RPMI8226 (cell line): ENCODE data around the gene ATF2.

ENCODE experiments used
- DNase-seq: peaks from one replicate; pipeline ENCODE4 v3.0.0-alpha.2; 2015

The ATF2 gene

DNA sequence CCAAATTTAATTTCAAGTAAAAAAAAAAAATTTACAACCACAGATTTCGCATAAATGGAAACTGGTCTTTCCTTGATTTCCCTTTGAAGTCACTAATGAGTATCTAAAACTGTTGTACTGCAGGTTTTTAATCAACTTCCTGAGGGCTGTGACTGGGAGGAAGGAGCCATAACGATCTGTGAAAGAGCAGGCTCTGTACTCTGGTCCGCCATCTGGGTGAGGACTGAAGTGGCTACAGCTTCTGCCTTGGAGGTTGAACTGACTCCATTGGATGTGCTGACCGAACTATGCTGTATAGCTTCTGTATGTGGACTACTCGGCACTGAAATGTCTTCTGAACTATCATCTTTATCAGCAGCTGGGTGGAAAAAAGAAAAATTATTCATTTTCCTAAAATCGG lies 93.5 kb downstream of the ATF2 start:
- no peak for DNase-seq

GRCh38 chr2:175068534-175068933 lies 99.5 kb downstream of the ATF2 start:
- DNase-seq = no peak

DNA sequence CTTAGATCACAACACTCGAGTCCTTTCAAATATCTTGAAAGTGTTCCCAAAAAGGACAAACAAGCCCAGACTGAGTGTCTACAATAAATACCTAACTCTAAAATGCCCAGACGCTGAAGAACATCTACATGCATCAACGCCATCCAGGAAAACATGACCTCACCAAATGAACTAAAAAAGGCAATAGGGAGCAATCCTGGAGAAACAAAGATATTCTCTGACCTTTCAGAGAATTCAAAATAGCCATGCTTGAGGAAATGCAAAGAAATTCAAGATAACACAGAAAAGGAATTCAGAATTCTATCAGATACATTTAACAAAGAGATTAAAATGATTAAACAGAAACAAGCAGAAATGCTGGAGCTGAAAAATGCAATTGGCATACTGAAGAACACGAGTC lies 101.6 kb downstream of the ATF2 start:
- DNase-seq = no peak

DNA sequence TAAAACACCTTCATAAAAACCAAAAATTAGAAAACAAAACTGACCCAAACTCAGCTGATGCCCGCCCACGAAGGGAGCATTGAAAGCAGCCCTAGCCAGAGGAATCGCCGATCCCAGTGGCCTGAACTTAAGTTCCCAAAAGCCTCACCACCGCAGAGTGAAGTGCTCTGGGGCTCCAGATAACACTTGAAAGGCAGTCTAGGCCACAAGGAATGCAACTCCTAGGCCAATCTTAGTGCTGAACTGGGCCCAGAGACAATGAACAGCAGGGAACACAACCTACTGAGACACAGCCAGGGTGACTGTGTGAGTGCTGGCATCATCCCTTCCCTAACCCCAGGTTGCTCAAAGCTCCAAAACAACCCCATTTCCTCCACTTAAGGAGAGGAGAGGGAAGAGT lies 103.2 kb downstream of the ATF2 start:
- no peak for DNase-seq

- no peak for DNase-seq
Observed at GRCh38 chr2:175063741-175064140, 104.3 kb downstream of the ATF2 start.

DNA sequence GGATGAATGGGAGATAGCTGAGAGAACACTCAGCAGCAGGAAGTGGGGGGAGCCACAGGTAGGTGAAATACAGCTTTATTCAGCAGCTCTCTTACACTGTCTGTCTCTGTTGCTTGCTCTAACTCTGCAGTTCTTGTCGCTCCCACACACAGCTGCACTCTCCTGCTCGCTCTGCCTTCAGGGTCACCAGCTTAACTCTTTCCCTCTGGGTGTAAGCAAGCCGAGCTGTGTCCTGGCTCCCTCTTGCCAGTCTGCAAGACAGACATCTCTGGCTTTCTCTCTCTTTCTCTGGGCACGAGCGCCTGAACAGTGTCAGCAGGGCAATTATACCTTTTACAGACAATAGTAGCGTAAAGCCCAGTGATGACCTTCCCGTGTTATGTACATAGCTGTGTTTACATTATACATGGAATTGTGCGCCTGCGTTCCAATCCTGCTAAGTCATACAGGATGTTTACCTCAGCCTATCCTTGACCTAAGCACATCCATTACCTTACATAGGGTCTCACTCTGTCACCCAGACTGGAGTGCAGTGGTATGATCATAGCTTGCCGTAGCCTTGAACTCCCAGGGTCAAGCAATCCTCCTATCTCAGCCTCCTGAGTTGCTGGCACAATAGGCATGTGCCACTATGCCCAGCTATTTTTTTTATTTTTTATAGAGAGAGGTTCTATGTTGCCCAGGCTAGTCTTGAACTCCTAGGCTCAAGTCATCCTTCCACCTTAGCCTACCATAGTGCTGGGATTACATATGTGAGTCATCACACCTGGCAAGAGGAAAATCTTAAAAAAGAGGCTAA lies 105.0 kb downstream of the ATF2 start:
- DNase-seq = no peak

- no peak for DNase-seq
Observed at GRCh38 chr2:175057078-175057685, 110.8 kb downstream of the ATF2 start.

DNA sequence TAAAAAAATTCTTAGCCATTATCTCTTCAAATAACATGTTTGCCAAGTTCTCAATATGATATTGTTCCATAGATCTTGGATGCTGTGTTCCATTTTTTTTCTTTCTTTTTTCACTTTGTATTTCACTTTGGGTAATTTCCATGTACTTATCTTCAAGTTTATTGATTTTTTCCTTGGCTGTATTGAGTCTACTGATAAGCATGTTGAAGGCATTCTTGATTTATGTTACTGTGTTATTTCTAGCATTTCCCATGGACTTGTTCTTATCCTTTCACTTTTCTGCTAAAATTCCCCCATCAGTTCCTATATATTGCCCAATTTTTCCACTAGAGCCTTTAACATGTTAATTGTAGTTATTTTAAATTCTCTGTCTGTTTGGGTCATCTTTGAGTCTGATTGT lies 112.0 kb downstream of the ATF2 start:
- no peak for DNase-seq

GRCh38 chr2:175054340-175054739 lies 113.7 kb downstream of the ATF2 start:
- no peak for DNase-seq

GRCh38 chr2:175049661-175050060 lies 118.3 kb downstream of the ATF2 start:
- DNase-seq = no peak

DNA sequence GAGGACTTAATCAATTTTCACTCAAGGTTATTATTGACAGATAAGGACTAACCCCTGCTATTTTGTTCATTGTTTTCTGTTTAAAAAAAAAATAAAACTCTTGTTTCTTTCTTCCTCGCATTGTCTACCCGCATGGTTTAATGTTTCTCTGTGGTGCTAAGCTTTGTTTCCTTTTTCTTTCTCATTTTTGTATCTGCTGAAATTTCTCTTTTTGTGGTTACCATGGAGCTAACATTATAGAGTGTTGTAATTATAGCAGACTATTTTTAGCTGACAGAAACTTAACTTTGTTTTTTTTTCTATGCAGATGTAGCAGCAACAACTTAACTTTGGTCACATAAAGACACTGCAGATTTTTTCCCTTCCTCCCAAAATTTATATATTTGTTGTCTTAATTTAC lies 119.7 kb downstream of the ATF2 start:
- DNase-seq = no peak

DNA sequence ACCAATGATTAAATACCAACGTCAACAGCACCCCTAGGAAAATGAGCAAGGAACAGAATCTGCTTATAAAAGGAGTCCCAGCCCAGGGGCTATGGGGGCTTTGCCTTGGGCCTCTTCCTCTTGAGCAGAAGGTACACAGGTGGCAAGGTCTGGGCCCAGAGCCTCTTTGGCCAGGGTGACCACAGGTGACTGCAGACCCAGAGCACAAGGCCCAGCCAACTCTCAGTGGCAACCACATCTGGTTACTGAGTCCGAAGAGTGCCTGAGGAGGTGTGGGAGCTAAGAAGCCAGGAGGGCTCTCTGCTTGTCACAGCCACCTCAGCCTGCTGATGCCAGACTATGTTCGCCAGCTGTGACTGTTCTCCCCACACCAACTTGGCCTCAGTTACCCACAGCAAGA lies 128.5 kb downstream of the ATF2 start:
- no peak for DNase-seq

DNA sequence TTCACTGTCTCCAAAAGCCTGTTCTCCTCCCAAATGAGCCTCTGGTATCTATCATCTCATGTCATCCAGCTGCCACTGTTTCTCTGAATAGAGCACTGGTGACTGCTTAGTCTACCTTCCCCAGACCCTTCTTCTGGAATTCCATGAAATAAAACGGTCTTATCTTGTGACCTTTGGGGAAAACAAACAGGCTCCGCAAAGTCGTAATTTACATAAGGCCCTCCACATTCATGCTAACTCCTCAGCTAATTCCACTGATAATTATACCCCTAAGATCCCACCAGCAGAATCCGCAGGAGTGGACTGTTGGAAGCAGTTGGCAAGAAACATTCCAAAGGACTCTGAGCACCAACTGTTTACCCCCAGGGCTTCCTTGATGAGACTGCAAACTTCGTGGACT lies 129.0 kb downstream of the ATF2 start:
- DNase-seq = no peak

- no peak for DNase-seq
Observed at GRCh38 chr2:175037941-175038340, 130.1 kb downstream of the ATF2 start.

DNA sequence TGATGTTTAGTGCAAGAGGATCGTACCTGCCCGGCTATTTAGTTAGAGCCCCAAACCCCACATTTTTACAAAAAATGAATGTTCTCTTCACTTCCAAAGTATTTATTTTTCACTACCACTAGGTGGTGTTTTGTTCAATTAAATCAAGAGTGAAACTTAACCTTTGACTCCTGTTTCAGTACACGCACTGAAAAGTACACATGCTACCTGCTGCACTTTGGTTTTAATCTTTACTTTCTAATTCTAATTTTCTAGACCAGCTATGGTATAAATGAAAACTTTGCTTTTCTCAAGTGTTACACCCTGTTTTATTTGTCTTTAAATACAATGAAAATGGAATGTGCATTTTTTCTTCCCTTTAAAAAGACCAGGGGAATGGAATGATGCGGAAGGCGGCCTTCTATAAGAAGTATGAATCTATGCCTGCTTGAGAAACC lies 131.4 kb downstream of the ATF2 start:
- no peak for DNase-seq

- DNase-seq = no peak
Observed at GRCh38 chr2:175035806-175036205, 132.2 kb downstream of the ATF2 start.

DNA sequence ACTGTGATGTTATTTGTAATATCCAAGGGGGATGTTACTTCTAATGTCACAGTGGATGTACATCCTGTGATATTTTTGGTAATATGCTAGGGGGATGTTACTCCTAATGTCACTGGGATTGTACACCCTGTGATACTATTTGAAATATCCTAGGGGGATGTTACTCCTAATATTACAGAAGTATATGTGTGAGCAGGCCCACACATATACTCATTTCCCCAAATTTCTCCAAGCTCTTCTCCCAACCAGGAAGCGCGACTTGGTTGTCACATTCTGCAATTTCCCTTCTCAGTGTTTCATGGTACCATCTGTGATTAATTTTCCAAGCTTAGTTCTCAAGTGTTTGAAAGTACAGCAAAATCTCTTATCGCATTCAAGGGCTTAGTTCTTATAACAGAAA lies 133.3 kb downstream of the ATF2 start:
- no peak for DNase-seq

- peak; percentile 43 for DNase-seq
Observed at GRCh38 chr2:175030380-175031271, 137.4 kb downstream of the ATF2 start.

DNA sequence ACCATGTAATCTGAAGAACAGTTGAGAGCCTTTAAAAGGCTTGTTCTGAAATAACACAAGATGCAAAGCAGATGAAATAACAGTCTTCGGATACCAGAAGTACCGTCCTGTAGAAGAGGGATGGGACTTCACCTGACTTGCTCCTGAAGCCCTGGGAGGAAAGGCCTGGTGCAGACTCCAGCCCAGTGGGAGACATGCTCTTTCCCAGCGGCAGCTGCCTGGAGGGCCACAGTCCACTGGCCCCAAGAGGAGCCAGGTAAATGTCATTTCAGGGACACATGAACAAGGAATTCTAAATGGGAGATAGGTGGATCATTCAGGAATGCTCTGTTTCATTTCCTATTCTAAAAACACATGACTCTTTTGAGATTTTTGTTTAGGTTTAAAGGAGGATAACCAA lies 140.2 kb downstream of the ATF2 start:
- no peak for DNase-seq

- no peak for DNase-seq
Observed at GRCh38 chr2:175026385-175026784, 141.6 kb downstream of the ATF2 start.

- DNase-seq = no peak
Observed at GRCh38 chr2:175025946-175026345, 142.1 kb downstream of the ATF2 start.

- no peak for DNase-seq
Observed at GRCh38 chr2:175025233-175025632, 142.8 kb downstream of the ATF2 start.

- no peak for DNase-seq
Observed at GRCh38 chr2:175022923-175023322, 145.1 kb downstream of the ATF2 start.
